WTC11 (cell line): ENCODE data around the gene NSDHL. TPM values are rescaled to one million over a fixed set of nuclear protein-coding genes. Genes with fewer than 3 reads are reported as not detected.

Experiments used
- ATAC-seq: fragments of 200-7000 bp; cut with Tn5 transposase; 2 replicates; pipeline ENCODE4 v1.10.0; 2021; ENCODE audit warnings: mild to moderate bottlenecking, moderate library complexity
- CTCF ChIA-PET: fragments of 300-600 bp; sonication (Branson Sonifier 250); formaldehyde crosslinking; loops from one replicate; lab custom pipeline; 2021; ENCODE audit warnings: antibody characterized with exemption; lab: Charles Lee
- POLR2A ChIA-PET: fragments of 350-600 bp; sonication (Branson Sonifier 250); formaldehyde crosslinking; loops from one replicate; lab custom pipeline; 2021; ENCODE audit warnings: antibody characterized with exemption; lab: Charles Lee
- DNase-seq: peaks from one replicate; pipeline ENCODE4 v3.0.0; 2021; ENCODE audit warnings: low spot score
- H3K27ac Mint-ChIP-seq: 2 replicates; pipeline ENCODE4 v1.8.0; 2021; ENCODE audit warnings: mixed read lengths
- H3K27me3 Mint-ChIP-seq: 2 replicates; pipeline ENCODE4 v1.8.0; 2021; ENCODE audit warnings: low read depth, mild to moderate bottlenecking, moderate library complexity, mixed read lengths
- H3K36me3 Mint-ChIP-seq: 2 replicates; pipeline ENCODE4 v1.8.0; 2021; ENCODE audit warnings: mixed read lengths
- H3K4me1 Mint-ChIP-seq: 2 replicates; pipeline ENCODE4 v1.8.0; 2022; ENCODE audit warnings: mixed read lengths
- H3K4me3 Mint-ChIP-seq: 2 replicates; pipeline ENCODE4 v1.8.0; 2021; ENCODE audit warnings: mild to moderate bottlenecking, moderate library complexity, mixed read lengths
- H3K9me3 Mint-ChIP-seq: 2 replicates; pipeline ENCODE4 v1.8.0; 2021; ENCODE audit warnings: mixed read lengths
- AR ChIP-seq: fragments of 250-450 bp; sonication (Bioruptor Pico); IDR thresholded peaks from 2 replicates; pipeline ENCODE4 v1.9.0; 2021; ENCODE audit warnings: mild to moderate bottlenecking
- CTCF ChIP-seq: fragments of 200-600 bp; IDR thresholded peaks from 2 replicates; pipeline ENCODE4 v1.8.0; 2022; ENCODE audit warnings: antibody characterized with exemption
- ESRRA ChIP-seq: sonication (generic); formaldehyde crosslinking; IDR thresholded peaks from 2 replicates; pipeline ENCODE4 v1.8.1; 2022; ENCODE audit warnings: mild to moderate bottlenecking, missing genetic modification reagents, borderline replicate concordance
- FOXJ3 ChIP-seq: sonication (generic); formaldehyde crosslinking; IDR thresholded peaks from 2 replicates; pipeline ENCODE4 v1.9.0; 2021; ENCODE audit warnings: missing genetic modification reagents, mild to moderate bottlenecking, borderline replicate concordance
- FOXP4 ChIP-seq: sonication (generic); formaldehyde crosslinking; IDR thresholded peaks from 2 replicates; pipeline ENCODE4 v1.8.0; 2022; ENCODE audit warnings: mild to moderate bottlenecking, missing genetic modification reagents
- GABPB1 ChIP-seq: sonication (generic); formaldehyde crosslinking; IDR thresholded peaks from 2 replicates; pipeline ENCODE4 v1.8.1; 2023; ENCODE audit warnings: mild to moderate bottlenecking, missing genetic modification reagents
- MXD4 ChIP-seq: fragments of 250-450 bp; sonication (Bioruptor Pico); IDR thresholded peaks from 2 replicates; pipeline ENCODE4 v1.8.0; 2021; ENCODE audit warnings: mild to moderate bottlenecking, moderate library complexity, borderline replicate concordance
- MYBL2 ChIP-seq: sonication (generic); formaldehyde crosslinking; IDR thresholded peaks from 2 replicates; pipeline ENCODE4 v1.8.1; 2023; ENCODE audit warnings: mild to moderate bottlenecking, moderate library complexity, missing genetic modification reagents
- NR3C1 ChIP-seq: sonication (generic); formaldehyde crosslinking; conservative IDR thresholded peaks from 2 replicates; pipeline ENCODE4 v1.8.1; 2023; ENCODE audit warnings: low read depth, mild to moderate bottlenecking, missing genetic modification reagents
- RORB ChIP-seq: fragments of 250-450 bp; sonication (Bioruptor Pico); IDR thresholded peaks from 2 replicates; pipeline ENCODE4 v1.9.0; 2021; ENCODE audit warnings: mild to moderate bottlenecking
- TEAD4 ChIP-seq: sonication (generic); formaldehyde crosslinking; IDR thresholded peaks from 2 replicates; pipeline ENCODE4 v1.8.0; 2022; ENCODE audit warnings: mild to moderate bottlenecking, missing genetic modification reagents
- ZNF232 ChIP-seq: sonication (generic); formaldehyde crosslinking; IDR thresholded peaks from 2 replicates; pipeline ENCODE4 v1.8.0; 2022; ENCODE audit warnings: mild to moderate bottlenecking, missing genetic modification reagents
- ZNF263 ChIP-seq: sonication (generic); formaldehyde crosslinking; IDR thresholded peaks from 2 replicates; pipeline ENCODE4 v1.8.1; 2022; ENCODE audit warnings: low read depth, mild to moderate bottlenecking, moderate library complexity, missing genetic modification reagents
- ZNF423 ChIP-seq: fragments of 250-450 bp; sonication (Bioruptor Pico); IDR thresholded peaks from 2 replicates; pipeline ENCODE4 v2.1.2; 2022; ENCODE audit warnings: mild to moderate bottlenecking, moderate library complexity
- total RNA-seq: library from RNA; stranded (reverse); gene quantifications from 3 replicates; pipeline ENCODE4 v1.2.3, GENCODE V29; 2021
- TF ChIP-seq, protein P1 (sequence below): sonication (generic); formaldehyde crosslinking; IDR thresholded peaks from 2 replicates; pipeline ENCODE4 v1.8.0; 2023; ENCODE audit warnings: missing genetic modification reagents
- TF ChIP-seq, protein P2 (sequence below): fragments of 250-450 bp; sonication (Bioruptor Pico); IDR thresholded peaks from 2 replicates; pipeline ENCODE4 v1.9.0; 2021; ENCODE audit warnings: mild to moderate bottlenecking

The NSDHL gene
- total RNA-seq, 1 experiment from 2014 or later = 22.5 TPM

- ChIA-PET POLR2A (no interaction called here), CTCF (interaction anchor here (0.8 to 4.4 kb wide), 7 partner anchors 10 to 21 kb away, joined by 3 to 42 read pairs (median 4); no protein-coding TSS in a partner anchor)
- H3K27ac Mint-ChIP-seq = no peak overlapping the region
- TF ChIP-seq CTCF (peak; percentile 58), TEAD4 (CRISPR knock-in tag) (no peak), RORB (CRISPR knock-in tag) (no peak)
- peak; percentile 60 for ATAC-seq
- peak; percentile 75 for DNase-seq
- H3K4me1 Mint-ChIP-seq = peaks cover 32% of the 10 kb centered on the region
- H3K9me3 Mint-ChIP-seq = no peaks in the 10 kb centered on the region
- H3K36me3 Mint-ChIP-seq = no peaks in the 10 kb centered on the region
- H3K27me3 Mint-ChIP-seq = peaks cover 3% of the 10 kb centered on the region; the same call in 1 of the 2 replicates
- peak overlapping the region; percentile 43 for H3K4me3 Mint-ChIP-seq
These were observed 73.6 kb downstream of the NSDHL start for GRCh38 chrX:152904151-152905080.

- ATAC-seq (no peak), DNase-seq (no peak)
- Mint-ChIP-seq H3K4me1 (peaks cover 30% of the 10 kb centered on the region), H3K27ac (no peak overlapping the region), H3K36me3 (no peaks in the 10 kb centered on the region), H3K27me3 (peaks cover 3% of the 10 kb centered on the region; the same call in 1 of the 2 replicates), H3K9me3 (no peaks in the 10 kb centered on the region), H3K4me3 (no peak overlapping the region)
- POLR2A ChIA-PET = no interaction called here
- TF ChIP-seq MXD4 (CRISPR knock-in tag) (no peak), ZNF263 (CRISPR knock-in tag) (no peak), NR3C1 (CRISPR knock-in tag) (no peak), ZNF423 (no peak), ESRRA (no peak), FOXJ3 (no peak), MYBL2 (no peak), ZNF232 (CRISPR knock-in tag) (no peak), AR (CRISPR knock-in tag) (no peak), FOXP4 (CRISPR knock-in tag) (no peak), CTCF (no peak), GABPB1 (CRISPR knock-in tag) (no peak)
- TF ChIP-seq, protein P1, sequence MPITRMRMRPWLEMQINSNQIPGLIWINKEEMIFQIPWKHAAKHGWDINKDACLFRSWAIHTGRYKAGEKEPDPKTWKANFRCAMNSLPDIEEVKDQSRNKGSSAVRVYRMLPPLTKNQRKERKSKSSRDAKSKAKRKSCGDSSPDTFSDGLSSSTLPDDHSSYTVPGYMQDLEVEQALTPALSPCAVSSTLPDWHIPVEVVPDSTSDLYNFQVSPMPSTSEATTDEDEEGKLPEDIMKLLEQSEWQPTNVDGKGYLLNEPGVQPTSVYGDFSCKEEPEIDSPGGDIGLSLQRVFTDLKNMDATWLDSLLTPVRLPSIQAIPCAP (CRISPR knock-in tag) = no peak
- TF ChIP-seq, protein P2, sequence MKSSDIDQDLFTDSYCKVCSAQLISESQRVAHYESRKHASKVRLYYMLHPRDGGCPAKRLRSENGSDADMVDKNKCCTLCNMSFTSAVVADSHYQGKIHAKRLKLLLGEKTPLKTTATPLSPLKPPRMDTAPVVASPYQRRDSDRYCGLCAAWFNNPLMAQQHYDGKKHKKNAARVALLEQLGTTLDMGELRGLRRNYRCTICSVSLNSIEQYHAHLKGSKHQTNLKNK (CRISPR knock-in tag) = no peak
- CTCF ChIA-PET = interaction anchor here (2.2 to 4.4 kb wide), 3 partner anchors 9 to 21 kb away, joined by 15 to 42 read pairs (median 17); no protein-coding TSS in a partner anchor
These were observed 74.2 kb downstream of the NSDHL start for GRCh38 chrX:152905081-152905420.
